ENCODE results near the gene CRYM.

The CRYM gene

GRCh38 chr16:21244518-21245215, 33.4 kb downstream of the CRYM start:
- DNase-seq (ENCODE audit: low spot score), result no peak

- no peak for DNase-seq (ENCODE audit: low spot score)
These were observed 35.3 kb downstream of the CRYM start for GRCh38 chr16:21242756-21243155.

GRCh38 chr16:21239646-21240045, 38.4 kb downstream of the CRYM start:
- peak; percentile 33 for DNase-seq (ENCODE audit: low spot score)

- no peak for DNase-seq (ENCODE audit: low spot score)
These were observed 41.3 kb downstream of the CRYM start for GRCh38 chr16:21236831-21237230.

GRCh38 chr16:21235199-21235585, 42.9 kb downstream of the CRYM start:
- no peak for DNase-seq (ENCODE audit: low spot score)

- no peak for DNase-seq (ENCODE audit: low spot score)
These were observed 44.5 kb downstream of the CRYM start, which contains the start of gene ANKS4B for GRCh38 chr16:21233521-21234150. ANKS4B (plus strand) TSS chr16:21233699; CDS start chr16:21233738, 39 bp downstream.

- DNase-seq (ENCODE audit: low spot score), result no peak
These were observed 45.0 kb downstream of the CRYM start for GRCh38 chr16:21233045-21233520.

GRCh38 chr16:21228361-21228872, 49.7 kb downstream of the CRYM start:
- no peak for DNase-seq (ENCODE audit: low spot score)

GRCh38 chr16:21227866-21228265, 50.2 kb downstream of the CRYM start:
- DNase-seq (ENCODE audit: low spot score), result no peak

GRCh38 chr16:21226749-21227148, 51.3 kb downstream of the CRYM start:
- no peak for DNase-seq (ENCODE audit: low spot score)

- DNase-seq (ENCODE audit: low spot score), result no peak
These were observed 53.3 kb downstream of the CRYM start for GRCh38 chr16:21224800-21225199.

- DNase-seq (ENCODE audit: low spot score), result no peak
These were observed 54.3 kb downstream of the CRYM start for GRCh38 chr16:21223787-21224186.

GRCh38 chr16:21222495-21223337, 55.4 kb downstream of the CRYM start:
- no peak for DNase-seq (ENCODE audit: low spot score)

- DNase-seq (ENCODE audit: low spot score), result no peak
These were observed 58.5 kb downstream of the CRYM start for GRCh38 chr16:21219551-21219950.

GRCh38 chr16:21218153-21218552, 59.9 kb downstream of the CRYM start:
- no peak for DNase-seq (ENCODE audit: low spot score)

GRCh38 chr16:21217121-21217520, 61.0 kb downstream of the CRYM start:
- DNase-seq (ENCODE audit: low spot score), result no peak

GRCh38 chr16:21214086-21214485, 64.0 kb downstream of the CRYM start:
- DNase-seq (ENCODE audit: low spot score), result no peak

- DNase-seq (ENCODE audit: low spot score), result no peak
These were observed 66.6 kb downstream of the CRYM start, which contains the start of gene ZP2 for GRCh38 chr16:21211486-21211885. ZP2 (minus strand) TSS chr16:21211574; CDS start chr16:21211547, 27 bp downstream.
